ENCODE measurements around the gene KRTAP12-1. TPM values are rescaled to one million over a fixed set of nuclear protein-coding genes. Genes with fewer than 3 reads are reported as not detected.

KRTAP12-1 gene
- total RNA-seq, 2 experiments from 2014 or later, result not detected

DNA sequence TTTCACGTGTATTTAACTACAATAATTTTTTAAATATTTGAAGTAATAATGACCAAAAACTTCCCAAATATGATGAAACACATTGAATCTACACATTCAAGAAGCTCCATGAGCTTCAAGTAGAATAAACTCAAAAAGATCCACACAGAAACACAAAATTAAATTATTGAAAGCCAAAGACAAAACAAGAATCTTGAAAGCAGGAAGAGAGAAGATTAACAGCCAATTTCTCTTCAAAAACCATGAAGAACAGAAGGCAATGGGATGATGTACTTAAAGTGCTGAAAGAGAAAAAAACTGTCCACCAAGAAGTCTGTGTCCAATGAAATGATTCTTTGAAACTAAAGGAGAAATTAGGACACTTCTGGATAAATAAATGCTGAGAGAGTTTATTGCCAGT is 49.9 kb downstream of the KRTAP12-1 start:
- H4K20me1 ChIP-seq (ENCODE audit: insufficient read depth, low read length), result no peaks in the 10 kb centered on the region
- no peaks in the 10 kb centered on the region for H3K4me1 ChIP-seq (ENCODE audit: insufficient read depth, low read length, poor library complexity, severe bottlenecking)
- POLR2A ChIA-PET, result no interaction called here
- DNase-seq (ENCODE audit: low spot score), result no peak
- no TSS peak for BruUV-seq (replicated peaks)
- no peak for TF ChIP-seq EZH2phosphoT487 (IDR thresholded peaks at IDR 0.05; ENCODE audit: borderline replicate concordance, low read depth, low read length)
- TF ChIP-seq, protein P1, sequence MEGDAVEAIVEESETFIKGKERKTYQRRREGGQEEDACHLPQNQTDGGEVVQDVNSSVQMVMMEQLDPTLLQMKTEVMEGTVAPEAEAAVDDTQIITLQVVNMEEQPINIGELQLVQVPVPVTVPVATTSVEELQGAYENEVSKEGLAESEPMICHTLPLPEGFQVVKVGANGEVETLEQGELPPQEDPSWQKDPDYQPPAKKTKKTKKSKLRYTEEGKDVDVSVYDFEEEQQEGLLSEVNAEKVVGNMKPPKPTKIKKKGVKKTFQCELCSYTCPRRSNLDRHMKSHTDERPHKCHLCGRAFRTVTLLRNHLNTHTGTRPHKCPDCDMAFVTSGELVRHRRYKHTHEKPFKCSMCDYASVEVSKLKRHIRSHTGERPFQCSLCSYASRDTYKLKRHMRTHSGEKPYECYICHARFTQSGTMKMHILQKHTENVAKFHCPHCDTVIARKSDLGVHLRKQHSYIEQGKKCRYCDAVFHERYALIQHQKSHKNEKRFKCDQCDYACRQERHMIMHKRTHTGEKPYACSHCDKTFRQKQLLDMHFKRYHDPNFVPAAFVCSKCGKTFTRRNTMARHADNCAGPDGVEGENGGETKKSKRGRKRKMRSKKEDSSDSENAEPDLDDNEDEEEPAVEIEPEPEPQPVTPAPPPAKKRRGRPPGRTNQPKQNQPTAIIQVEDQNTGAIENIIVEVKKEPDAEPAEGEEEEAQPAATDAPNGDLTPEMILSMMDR (conservative IDR thresholded peaks at IDR 0.05; ENCODE audit: low read length), result no peak
- H3K9me3 ChIP-seq (ENCODE audit: low read length), result no peaks in the 10 kb centered on the region
- H3K36me3 ChIP-seq (ENCODE audit: insufficient read depth, low read length), result no peaks in the 10 kb centered on the region
- H2AFZ ChIP-seq (ENCODE audit: low read length), result no peak overlapping the region
- H3K9me2 ChIP-seq (ENCODE audit: insufficient read depth, low read length), result no peaks in the 10 kb centered on the region
- no peaks in the 10 kb centered on the region for H3K79me2 ChIP-seq (ENCODE audit: insufficient read depth, low read depth, low read length)
- intact Hi-C loops (cut with micrococcal nuclease; ENCODE audit: unreplicated experiment), result no loop called here
- CTCF ChIA-PET (ENCODE audit: unreplicated experiment), result no interaction called here
- H3K4me2 ChIP-seq (ENCODE audit: low read length), result no peak overlapping the region
- H3K27ac ChIP-seq (ENCODE audit: low read depth, low read length, poor library complexity, severe bottlenecking), result no peak overlapping the region
- no peak overlapping the region for H3K4me3 ChIP-seq (ENCODE audit: low read depth, low read length, poor library complexity, severe bottlenecking)

Small RNA genes lying within 50 kb of the gene (small RNA-seq; reads per million reads assigned to genes)
- not detected for gene KRTAP12-6P

Other genes starting within 250 kb of the KRTAP12-1 start
- not detected in 2 replicates for gene LRRC3, start 226.7 kb downstream of the KRTAP12-1 start, total RNA-seq (2014; rRNA removed; shearing (Covaris generic))
- gene LRRC3, start 226.7 kb downstream of the KRTAP12-1 start, total RNA-seq (2022), result not detected in 2 replicates
- 0.13 TPM in 1 of 2 replicates, not detected in the other for gene KRTAP10-1, start 142.0 kb downstream of the KRTAP12-1 start, total RNA-seq (2014; rRNA removed; shearing (Covaris generic))
- not detected in 2 replicates for gene KRTAP10-1, start 142.0 kb downstream of the KRTAP12-1 start, total RNA-seq (2022)
- not detected in 2 replicates for gene KRTAP10-2, start 130.7 kb downstream of the KRTAP12-1 start, total RNA-seq (2014; rRNA removed; shearing (Covaris generic))
- gene KRTAP10-2, start 130.7 kb downstream of the KRTAP12-1 start, total RNA-seq (2022), result not detected in 2 replicates
- gene KRTAP10-3, start 123.4 kb downstream of the KRTAP12-1 start, total RNA-seq (2014; rRNA removed; shearing (Covaris generic)), result not detected in 2 replicates
- gene KRTAP10-3, start 123.4 kb downstream of the KRTAP12-1 start, total RNA-seq (2022), result not detected in 2 replicates
- not detected in 2 replicates for gene KRTAP10-4, start 108.4 kb downstream of the KRTAP12-1 start, total RNA-seq (2014; rRNA removed; shearing (Covaris generic))
- not detected in 2 replicates for gene KRTAP10-4, start 108.4 kb downstream of the KRTAP12-1 start, total RNA-seq (2022)
- gene KRTAP10-5, start 101.6 kb downstream of the KRTAP12-1 start, total RNA-seq (2014; rRNA removed; shearing (Covaris generic)), result not detected in 2 replicates
- not detected in 2 replicates for gene KRTAP10-5, start 101.6 kb downstream of the KRTAP12-1 start, total RNA-seq (2022)
- not detected in 2 replicates for gene KRTAP10-6, start 89.7 kb downstream of the KRTAP12-1 start, total RNA-seq (2014; rRNA removed; shearing (Covaris generic))
- not detected in 2 replicates for gene KRTAP10-6, start 89.7 kb downstream of the KRTAP12-1 start, total RNA-seq (2022)
- gene KRTAP10-7, start 81.6 kb downstream of the KRTAP12-1 start, total RNA-seq (2014; rRNA removed; shearing (Covaris generic)), result not detected in 2 replicates
- not detected in 2 replicates for gene KRTAP10-7, start 81.6 kb downstream of the KRTAP12-1 start, total RNA-seq (2022)
- gene KRTAP10-8, start 70.1 kb downstream of the KRTAP12-1 start, total RNA-seq (2014; rRNA removed; shearing (Covaris generic)), result not detected in 2 replicates
- gene KRTAP10-8, start 70.1 kb downstream of the KRTAP12-1 start, total RNA-seq (2022), result not detected in 2 replicates
- not detected in 2 replicates for gene KRTAP10-9, start 55.1 kb downstream of the KRTAP12-1 start, total RNA-seq (2014; rRNA removed; shearing (Covaris generic))
- not detected in 2 replicates for gene KRTAP10-9, start 55.1 kb downstream of the KRTAP12-1 start, total RNA-seq (2022)
- gene KRTAP10-10, start 44.8 kb downstream of the KRTAP12-1 start, total RNA-seq (2014; rRNA removed; shearing (Covaris generic)), result not detected in 2 replicates
- not detected in 2 replicates for gene KRTAP10-10, start 44.8 kb downstream of the KRTAP12-1 start, total RNA-seq (2022)
- not detected in 2 replicates for gene KRTAP10-11, start 35.7 kb downstream of the KRTAP12-1 start, total RNA-seq (2014; rRNA removed; shearing (Covaris generic))
- not detected in 2 replicates for gene KRTAP10-11, start 35.7 kb downstream of the KRTAP12-1 start, total RNA-seq (2022)
- gene KRTAP12-4, start 27.5 kb downstream of the KRTAP12-1 start, total RNA-seq (2014; rRNA removed; shearing (Covaris generic)), result not detected in 2 replicates
- not detected in 2 replicates for gene KRTAP12-4, start 27.5 kb downstream of the KRTAP12-1 start, total RNA-seq (2022)
- gene KRTAP12-3, start 24.2 kb downstream of the KRTAP12-1 start, total RNA-seq (2014; rRNA removed; shearing (Covaris generic)), result not detected in 2 replicates
- not detected in 2 replicates for gene KRTAP12-3, start 24.2 kb downstream of the KRTAP12-1 start, total RNA-seq (2022)
- gene KRTAP12-2, start 15.2 kb downstream of the KRTAP12-1 start, total RNA-seq (2014; rRNA removed; shearing (Covaris generic)), result not detected in 2 replicates
- gene KRTAP12-2, start 15.2 kb downstream of the KRTAP12-1 start, total RNA-seq (2022), result not detected in 2 replicates
- not detected in 2 replicates for gene KRTAP10-12, start 15.0 kb upstream of the KRTAP12-1 start, total RNA-seq (2014; rRNA removed; shearing (Covaris generic))
- gene KRTAP10-12, start 15.0 kb upstream of the KRTAP12-1 start, total RNA-seq (2022), result not detected in 2 replicates
- gene TSPEAR, start 29.4 kb upstream of the KRTAP12-1 start, total RNA-seq (2014; rRNA removed; shearing (Covaris generic)), result not detected in 2 replicates
- gene TSPEAR, start 29.4 kb upstream of the KRTAP12-1 start, total RNA-seq (2022), result not detected in 2 replicates
- 104 and 121 TPM in 2 replicates for gene UBE2G2, start 119.7 kb upstream of the KRTAP12-1 start, total RNA-seq (2014; rRNA removed; shearing (Covaris generic))
- 137 and 141 TPM in 2 replicates for gene UBE2G2, start 119.7 kb upstream of the KRTAP12-1 start, total RNA-seq (2022)
- 59.5 and 60.3 TPM in 2 replicates for gene SUMO3, start 135.9 kb upstream of the KRTAP12-1 start, total RNA-seq (2014; rRNA removed; shearing (Covaris generic))
- 85.5 and 94.6 TPM in 2 replicates for gene SUMO3, start 135.9 kb upstream of the KRTAP12-1 start, total RNA-seq (2022)
- gene PTTG1IP, start 191.5 kb upstream of the KRTAP12-1 start, total RNA-seq (2014; rRNA removed; shearing (Covaris generic)), result 38.3 and 38.9 TPM in 2 replicates
- gene PTTG1IP, start 191.5 kb upstream of the KRTAP12-1 start, total RNA-seq (2022), result 56.3 and 58.1 TPM in 2 replicates
- gene ITGB2, start 238.7 kb upstream of the KRTAP12-1 start, total RNA-seq (2014; rRNA removed; shearing (Covaris generic)), result 4.2 and 11.6 TPM in 2 replicates
- gene ITGB2, start 238.7 kb upstream of the KRTAP12-1 start, total RNA-seq (2022), result 60.8 and 78.9 TPM in 2 replicates

Data from OCI-LY7 (cell line).